ENCODE results near the gene ZBTB46.

Gene ZBTB46

DNA sequence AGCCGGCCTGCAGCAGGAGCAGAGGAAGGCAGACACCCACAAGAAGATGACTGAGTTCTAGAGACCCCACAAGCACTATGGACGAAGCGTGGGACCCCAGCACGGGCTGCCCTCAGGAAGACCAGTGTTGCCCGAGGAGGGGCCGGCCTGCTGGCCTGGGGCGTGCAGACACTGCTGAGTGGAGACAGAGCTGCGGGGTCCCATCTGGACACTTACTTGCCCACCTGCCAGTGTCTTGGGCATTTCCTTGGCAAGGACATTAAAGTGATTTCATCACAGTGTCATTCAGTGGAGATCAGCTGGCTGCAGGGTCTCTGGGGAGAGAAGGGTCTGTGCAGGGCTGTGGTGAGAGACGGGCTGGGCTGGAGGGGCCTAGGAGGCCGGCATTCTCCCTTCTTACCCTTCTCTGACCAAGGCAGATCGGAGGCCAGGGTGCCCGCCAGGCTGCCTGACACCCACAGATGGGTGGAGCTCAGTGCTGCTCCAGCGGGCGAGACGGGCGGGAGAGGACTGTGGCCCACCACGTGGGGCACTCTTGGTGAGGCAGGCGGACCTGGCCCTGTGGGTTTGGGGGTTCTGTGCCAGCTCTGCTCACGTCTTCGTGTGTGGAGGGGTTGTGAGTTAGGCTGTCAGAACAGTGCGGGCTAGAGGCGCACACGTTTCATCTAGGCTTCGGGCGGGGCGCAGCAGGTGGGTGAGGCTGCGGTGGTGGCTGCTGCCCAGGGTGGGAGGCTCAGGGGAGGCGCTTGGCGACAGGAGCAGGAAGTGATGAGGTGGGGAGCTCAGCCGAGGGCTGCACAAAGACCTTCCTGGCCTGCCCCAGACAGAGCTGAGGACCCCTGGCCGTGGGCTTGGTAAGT lies 95.0 kb downstream of the ZBTB46 start, which contains the start of gene LIME1:
LIME1 (plus strand) TSS at position 806 of the 860 bp plus-strand sequence. CDS start 886 bp downstream, outside the sequence.
- TF ChIP-seq CTCF (IDR thresholded peaks at IDR 0.05; ENCODE audit: insufficient read depth, low read depth, low read length, missing control alignments): no peak
- DNase-seq (ENCODE audit: low read depth): no peak
- H3K4me3 ChIP-seq (ENCODE audit: low read length): no peak within 1 kb of the TSS

- DNase-seq (ENCODE audit: low read depth): no peak
- no peak for TF ChIP-seq CTCF (IDR thresholded peaks at IDR 0.05; ENCODE audit: insufficient read depth, low read depth, low read length, missing control alignments)
- H3K4me3 ChIP-seq (ENCODE audit: low read length): no peak overlapping the region
Measured at GRCh38 chr20:63734946-63735858, 95.9 kb downstream of the ZBTB46 start.

- no peak for TF ChIP-seq CTCF (IDR thresholded peaks at IDR 0.05; ENCODE audit: insufficient read depth, low read depth, low read length, missing control alignments)
- no peak for DNase-seq (ENCODE audit: low read depth)
- H3K4me3 ChIP-seq (ENCODE audit: low read length): no peak overlapping the region
Measured at GRCh38 chr20:63734111-63734945, 96.7 kb downstream of the ZBTB46 start.

DNA sequence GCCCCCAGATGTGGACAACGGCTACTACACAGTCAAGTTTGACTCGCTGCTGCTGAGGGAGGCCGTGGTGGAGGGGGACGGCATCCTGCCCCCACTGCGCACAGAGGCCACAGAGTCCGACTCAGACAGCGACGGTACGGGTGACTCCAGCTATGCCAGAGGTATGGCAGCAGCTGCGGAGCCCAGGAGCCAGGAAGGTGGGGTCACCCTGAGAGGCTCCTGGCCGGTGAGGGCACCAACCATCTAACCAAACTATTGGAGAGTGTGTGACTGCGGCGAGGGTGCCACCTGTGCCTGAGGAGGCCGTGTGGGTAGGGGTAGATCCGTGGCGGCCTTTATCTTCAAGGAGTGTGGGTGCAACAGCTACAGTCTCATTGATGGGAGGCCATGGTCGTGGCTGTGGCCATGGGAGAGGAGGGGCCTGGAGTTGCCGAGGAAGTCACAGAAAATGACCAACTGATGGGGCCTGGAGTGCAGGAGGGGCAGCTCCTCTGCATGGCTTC lies 97.4 kb downstream of the ZBTB46 start:
- TF ChIP-seq CTCF (IDR thresholded peaks at IDR 0.05; ENCODE audit: insufficient read depth, low read depth, low read length, missing control alignments): no peak

DNA sequence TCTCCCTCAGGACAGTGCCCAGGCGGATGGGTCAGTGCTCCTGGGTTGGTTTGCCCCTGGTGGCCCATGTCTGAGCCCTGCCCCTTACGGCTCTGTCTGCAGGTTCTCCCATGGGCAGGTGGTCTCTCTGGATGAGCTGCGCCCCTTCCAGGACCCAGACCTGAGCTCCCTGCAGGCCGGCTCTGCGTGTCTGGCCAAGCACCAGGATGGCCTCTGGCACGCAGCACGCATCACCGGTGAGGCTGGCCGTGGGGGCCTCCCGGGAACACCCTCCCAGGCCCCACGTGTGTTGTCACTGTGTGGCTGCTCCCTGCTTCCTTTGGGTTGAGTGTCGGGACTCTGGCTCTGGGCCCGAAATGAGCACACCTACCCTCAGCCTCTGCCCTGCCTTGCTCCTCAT lies 97.9 kb downstream of the ZBTB46 start:
- no peak for TF ChIP-seq CTCF (IDR thresholded peaks at IDR 0.05; ENCODE audit: insufficient read depth, low read depth, low read length, missing control alignments)
- DNase-seq (ENCODE audit: low read depth): no peak

More for the DNA sequence above, 97.4 kb downstream of the ZBTB46 start:
- no peak for DNase-seq (ENCODE audit: low read depth)
- H3K4me3 ChIP-seq (ENCODE audit: low read length): no peak overlapping the region

More for the DNA sequence above, 97.9 kb downstream of the ZBTB46 start:
- H3K4me3 ChIP-seq (ENCODE audit: low read length): no peak overlapping the region
